K562 (cell line): ENCODE data around the gene ALOX5. TPM values are rescaled to one million over a fixed set of nuclear protein-coding genes. Genes with fewer than 3 reads are reported as not detected.

Experiments used
- HDGF ChIP-seq: fragments of 450-650 bp; IDR thresholded peaks from 2 replicates; pipeline ENCODE4 v1.6.1; 2016
- HMGN3 ChIP-seq: IDR thresholded peaks from 2 replicates; pipeline ENCODE4 v1.6.1; 2011; ENCODE audit warnings: borderline replicate concordance, low read depth, mild to moderate bottlenecking, mixed read lengths, low read length; ENCODE audit not compliant: insufficient read length; ENCODE audit errors: extremely low read depth
- HNRNPK ChIP-seq: fragments of 200-400 bp; formaldehyde crosslinking; IDR thresholded peaks from one replicate; pipeline ENCODE4 v1.6.1; 2018; ENCODE audit warnings: mild to moderate bottlenecking, low read depth, low read length; ENCODE audit not compliant: poor library complexity, severe bottlenecking
- KDM5B ChIP-seq: fragments of 200-600 bp; sonication (generic); IDR thresholded peaks from 2 replicates; pipeline ENCODE4 v1.6.1; 2012; ENCODE audit warnings: low read depth, mild to moderate bottlenecking, moderate library complexity, low read length, control low read depth, inconsistent platforms; ENCODE audit not compliant: insufficient replicate concordance
- PTBP1 ChIP-seq: fragments of 200-400 bp; formaldehyde crosslinking; IDR thresholded peaks from 2 replicates; pipeline ENCODE4 v1.6.1; 2017; ENCODE audit warnings: low read depth, low read length
- RBFOX2 ChIP-seq: fragments of 200-400 bp; formaldehyde crosslinking; IDR thresholded peaks from 2 replicates; pipeline ENCODE4 v1.6.1; 2017; ENCODE audit warnings: low read depth, mild to moderate bottlenecking, low read length, moderate library complexity
- RCOR1 ChIP-seq, 2 experiments: IDR thresholded peaks; 2 replicates each; pipeline ENCODE4 v1.6.1; 2012; ENCODE audit warnings: low read depth in 2 of 2, low read length in 2 of 2, borderline replicate concordance in 1 of 2, improper control_type of control experiment in 1 of 2
- RREB1 ChIP-seq: fragments of 250-450 bp; sonication (Bioruptor Pico); IDR thresholded peaks from 2 replicates; pipeline ENCODE4 v1.4.0; 2020
- TSHZ1 ChIP-seq: fragments of 250-450 bp; sonication (Bioruptor Pico); IDR thresholded peaks from 2 replicates; pipeline ENCODE4 v1.4.0; 2020; ENCODE audit warnings: mild to moderate bottlenecking, moderate library complexity
- ZFP36 ChIP-seq: fragments of 150-350 bp; IDR thresholded peaks from 2 replicates; pipeline ENCODE4 v1.6.1; 2018; ENCODE audit warnings: low read length, low read depth; ENCODE audit not compliant: partially characterized antibody
- ZNF12 ChIP-seq: sonication (generic); formaldehyde crosslinking; IDR thresholded peaks from 2 replicates; pipeline ENCODE4 v1.4.0; 2020; ENCODE audit warnings: mild to moderate bottlenecking, missing genetic modification reagents
- ZNF444 ChIP-seq: fragments of 250-450 bp; sonication (Bioruptor Pico); IDR thresholded peaks from 2 replicates; pipeline ENCODE4 v1.4.0; 2020; ENCODE audit warnings: mild to moderate bottlenecking, moderate library complexity
- ZNF76 ChIP-seq: fragments of 250-450 bp; sonication (Bioruptor Pico); IDR thresholded peaks from 2 replicates; pipeline ENCODE4 v1.4.0; 2020; ENCODE audit warnings: mild to moderate bottlenecking, moderate library complexity, borderline replicate concordance
- ZSCAN32 ChIP-seq: fragments of 450-650 bp; formaldehyde crosslinking; IDR thresholded peaks from 2 replicates; pipeline ENCODE4 v1.4.0; 2020; ENCODE audit warnings: mild to moderate bottlenecking, moderate library complexity
- polyA plus RNA-seq, 8 experiments: library from polyadenylated mRNA; depleted of rRNA in 4 of 8; stranded (reverse) in 5 of 8; unstranded in 3 of 8; fragments of >200 nt; fragmentation: Nextera tagmentation in 2 of 8; fragmentation: Illumina TruSeq in 1 of 8; extraction: Ambion mirVana in 2 of 8; extraction: Trizol in 1 of 8; gene quantifications; 2 replicates each; pipeline versions ENCODE4 v1.2.1 to v1.2.3, GENCODE V29; 2011 to 2014; ENCODE audit warnings: inconsistent platforms in 1 of 8, missing spikeins in 1 of 8
- total RNA-seq, 7 experiments: library from RNA; depleted of rRNA in 6 of 7; stranded (reverse); fragments of >200 nt in 6 of 7; fragmentation: Illumina TruSeq in 2 of 7; extraction: Trizol in 2 of 7; gene quantifications; 2 replicates each; pipeline versions ENCODE4 v1.2.1 to v1.2.3, GENCODE V29; 2011 to 2021; ENCODE audit warnings: low replicate concordance in 1 of 7
- TF ChIP-seq, protein P1 (sequence below): sonication (generic); formaldehyde crosslinking; IDR thresholded peaks from 2 replicates; pipeline ENCODE4 v1.8.0; 2022; ENCODE audit warnings: mild to moderate bottlenecking, missing genetic modification reagents

ALOX5 gene
- total and polyA plus RNA-seq, 9 of the 15 experiments (the other 6 are each of a cell fraction or from before 2014, with no cell fraction given), result 0.10 to 2.4 (median 1.4) TPM

DNA sequence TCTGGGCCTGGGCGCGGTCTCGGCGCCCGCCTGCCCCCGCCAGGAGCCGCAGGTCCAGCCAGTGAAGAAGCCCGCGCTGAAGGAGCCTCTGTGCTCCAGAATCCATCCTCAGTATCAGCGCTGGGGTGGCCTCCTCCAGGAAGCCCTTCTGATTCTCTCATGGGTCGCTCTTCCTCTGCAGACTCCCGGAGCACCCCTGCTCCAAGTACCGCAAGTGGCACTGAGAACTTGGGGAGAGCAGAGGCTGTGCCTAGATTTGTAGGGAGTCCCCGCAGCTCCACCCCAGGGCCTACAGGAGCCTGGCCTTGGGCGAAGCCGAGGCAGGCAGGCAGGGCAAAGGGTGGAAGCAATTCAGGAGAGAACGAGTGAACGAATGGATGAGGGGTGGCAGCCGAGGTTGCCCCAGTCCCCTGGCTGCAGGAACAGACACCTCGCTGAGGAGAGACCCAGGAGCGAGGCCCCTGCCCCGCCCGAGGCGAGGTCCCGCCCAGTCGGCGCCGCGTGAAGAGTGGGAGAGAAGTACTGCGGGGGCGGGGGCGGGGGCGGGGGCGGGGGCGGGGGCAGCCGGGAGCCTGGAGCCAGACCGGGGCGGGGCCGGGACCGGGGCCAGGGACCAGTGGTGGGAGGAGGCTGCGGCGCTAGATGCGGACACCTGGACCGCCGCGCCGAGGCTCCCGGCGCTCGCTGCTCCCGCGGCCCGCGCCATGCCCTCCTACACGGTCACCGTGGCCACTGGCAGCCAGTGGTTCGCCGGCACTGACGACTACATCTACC, at the start of gene ALOX5 (continued):
- TF ChIP-seq RREB1 (0 out of 2 replicates have a peak, but pooled peaks have one; percentile 23), ZNF76 (CRISPR knock-in tag) (0 out of 2 replicates have a peak, but pooled peaks have one; percentile 24), RBFOX2 (peak; percentile 33; the same call in 1 of the 2 replicates), ZNF444 (no peak), ZFP36 (peak; percentile 98), HDGF (no peak), TSHZ1 (no peak), HNRNPK (peak; percentile 51), PTBP1 (no peak), HMGN3 (peak; percentile 38), KDM5B (peak; percentile 23), ZNF12 (CRISPR knock-in tag) (0 out of 2 replicates have a peak, but pooled peaks have one; percentile 12), ZSCAN32 (CRISPR knock-in tag) (peak; percentile 78), RCOR1 (IDR thresholded peaks at IDR 0.05; ENCODE audit: borderline replicate concordance in 1 of 2, low read depth in 2 of 2, low read length in 2 of 2) (peak in 1 of 2 experiments; percentile 57; a peak in 3 of 4 replicates)
- TF ChIP-seq, protein P1, sequence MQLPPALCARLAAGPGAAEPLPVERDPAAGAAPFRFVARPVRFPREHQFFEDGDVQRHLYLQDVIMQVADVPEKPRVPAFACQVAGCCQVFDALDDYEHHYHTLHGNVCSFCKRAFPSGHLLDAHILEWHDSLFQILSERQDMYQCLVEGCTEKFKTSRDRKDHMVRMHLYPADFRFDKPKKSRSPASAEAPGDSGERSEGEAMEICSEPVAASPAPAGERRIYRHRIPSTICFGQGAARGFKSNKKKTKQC, result 0 out of 2 replicates have a peak, but pooled peaks have one; percentile 13
